HCT116 (cell line): ENCODE data around the gene GNAI2.
A peak's percentile ranks its signal among the peaks of the same experiment; 100 is the strongest.

Source experiments
- CTCF ChIP-seq, 3 experiments: fragments of 200-600 bp in 1 of 3; sonication (generic) in 1 of 3; IDR thresholded peaks in 2 of 3; conservative IDR thresholded peaks in 1 of 3; 2 replicates each; pipeline ENCODE4 v1.5.1; 2012 to 2017; ENCODE audit warnings: low read depth in 2 of 3, low read length in 2 of 3, antibody characterized with exemption in 1 of 3, borderline replicate concordance in 1 of 3, control low read depth in 1 of 3, mild to moderate bottlenecking in 1 of 3, mixed read lengths in 1 of 3, mixed run types in 1 of 3, moderate library complexity in 1 of 3; ENCODE audit not compliant: insufficient read depth in 1 of 3
- EGR1 ChIP-seq: IDR thresholded peaks from 2 replicates; pipeline ENCODE4 v1.6.1; 2012; ENCODE audit warnings: low read depth
- ELF1 ChIP-seq: IDR thresholded peaks from 2 replicates; pipeline ENCODE4 v1.6.1; 2012; ENCODE audit warnings: low read depth, borderline replicate concordance
- EZH2 ChIP-seq: fragments of 200-600 bp; sonication (generic); IDR thresholded peaks from 2 replicates; pipeline ENCODE4 v1.6.1; 2017; ENCODE audit warnings: antibody characterized with exemption, mixed run types
- JUND ChIP-seq: IDR thresholded peaks from 2 replicates; pipeline ENCODE4 v1.6.1; 2012
- POLR2A ChIP-seq: IDR thresholded peaks from 2 replicates; pipeline ENCODE4 v1.7.0; 2011; ENCODE audit warnings: borderline replicate concordance; ENCODE audit not compliant: insufficient read depth, insufficient read length; ENCODE audit errors: extremely low read depth
- POLR2AphosphoS5 ChIP-seq: IDR thresholded peaks from 2 replicates; pipeline ENCODE4 v1.6.1; 2011; ENCODE audit warnings: mild to moderate bottlenecking, low read depth, low read length, moderate library complexity
- TCF7L2 ChIP-seq: IDR thresholded peaks from 2 replicates; pipeline ENCODE4 v1.7.0; 2011; ENCODE audit warnings: borderline replicate concordance, inconsistent platforms; ENCODE audit not compliant: insufficient read depth, insufficient read length; ENCODE audit errors: extremely low read depth
- ZBTB33 ChIP-seq: IDR thresholded peaks from 2 replicates; pipeline ENCODE4 v1.6.1; 2011; ENCODE audit warnings: mild to moderate bottlenecking, low read length, moderate library complexity; ENCODE audit not compliant: insufficient replicate concordance; ENCODE audit errors: extremely low read depth
- ZFX ChIP-seq: fragments of 450-650 bp; IDR thresholded peaks from 2 replicates; pipeline ENCODE4 v1.6.1; 2017
- TF ChIP-seq, protein P1 (sequence below): IDR thresholded peaks from 2 replicates; pipeline ENCODE4 v1.6.1; 2012; ENCODE audit warnings: low read depth
- TF ChIP-seq, protein P2 (sequence below): IDR thresholded peaks from 2 replicates; pipeline ENCODE4 v1.6.1; 2012

DNA sequence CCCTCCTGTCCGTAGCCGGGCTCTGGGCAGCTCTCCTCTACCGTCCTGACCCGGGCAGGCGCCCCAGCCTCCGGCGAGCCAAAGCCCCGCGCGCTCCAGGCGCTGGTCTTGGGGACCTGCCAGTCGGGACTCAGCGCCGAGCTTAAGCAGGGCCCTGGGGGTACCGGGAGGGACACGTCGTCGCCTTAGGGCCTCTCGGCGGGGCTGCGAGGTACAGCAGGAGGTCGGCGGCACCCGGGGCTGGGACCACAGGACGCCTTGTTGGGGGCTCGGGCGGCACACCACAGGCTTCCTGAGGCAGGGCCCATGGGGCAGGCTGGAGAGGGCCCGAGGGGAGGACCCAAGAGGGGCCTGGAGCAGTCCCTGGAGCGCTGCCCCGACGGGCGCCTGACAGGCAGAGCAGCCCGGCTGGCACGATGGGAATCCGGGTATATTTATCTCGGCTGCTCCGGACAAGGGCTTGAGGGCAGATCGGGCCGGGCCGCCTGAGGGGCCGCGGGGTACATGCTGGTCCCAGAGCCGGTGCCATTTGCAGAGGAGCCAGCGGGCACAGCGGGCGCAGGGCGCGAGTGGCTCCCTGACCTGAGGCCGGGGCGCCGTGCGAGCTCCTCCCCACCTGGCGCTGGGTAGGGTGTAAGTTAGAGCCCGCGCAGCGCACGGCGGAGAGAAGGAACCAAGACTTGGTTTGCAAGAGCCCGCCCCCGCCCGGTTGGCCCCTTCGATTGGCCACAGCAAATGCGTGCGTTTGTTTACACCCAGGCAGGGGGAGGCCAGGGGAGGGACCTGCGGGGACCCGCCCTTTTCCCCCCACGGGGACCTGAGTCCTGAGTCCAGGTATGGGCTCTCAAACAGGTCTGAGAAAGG, 30.4 kb upstream of the GNAI2 start:
- TF ChIP-seq ZBTB33 = no peak
- no peak for TF ChIP-seq CTCF (IDR thresholded peaks at IDR 0.05 in 2 of 3, conservative IDR thresholded peaks at IDR 0.05 in 1 of 3; ENCODE audit: borderline replicate concordance in 1 of 3, insufficient read depth in 1 of 3, low read depth in 2 of 3, low read length in 2 of 3)
- no peak for TF ChIP-seq POLR2A
- no peak for TF ChIP-seq EZH2
- no peak for TF ChIP-seq ELF1
- TF ChIP-seq, protein P1, sequence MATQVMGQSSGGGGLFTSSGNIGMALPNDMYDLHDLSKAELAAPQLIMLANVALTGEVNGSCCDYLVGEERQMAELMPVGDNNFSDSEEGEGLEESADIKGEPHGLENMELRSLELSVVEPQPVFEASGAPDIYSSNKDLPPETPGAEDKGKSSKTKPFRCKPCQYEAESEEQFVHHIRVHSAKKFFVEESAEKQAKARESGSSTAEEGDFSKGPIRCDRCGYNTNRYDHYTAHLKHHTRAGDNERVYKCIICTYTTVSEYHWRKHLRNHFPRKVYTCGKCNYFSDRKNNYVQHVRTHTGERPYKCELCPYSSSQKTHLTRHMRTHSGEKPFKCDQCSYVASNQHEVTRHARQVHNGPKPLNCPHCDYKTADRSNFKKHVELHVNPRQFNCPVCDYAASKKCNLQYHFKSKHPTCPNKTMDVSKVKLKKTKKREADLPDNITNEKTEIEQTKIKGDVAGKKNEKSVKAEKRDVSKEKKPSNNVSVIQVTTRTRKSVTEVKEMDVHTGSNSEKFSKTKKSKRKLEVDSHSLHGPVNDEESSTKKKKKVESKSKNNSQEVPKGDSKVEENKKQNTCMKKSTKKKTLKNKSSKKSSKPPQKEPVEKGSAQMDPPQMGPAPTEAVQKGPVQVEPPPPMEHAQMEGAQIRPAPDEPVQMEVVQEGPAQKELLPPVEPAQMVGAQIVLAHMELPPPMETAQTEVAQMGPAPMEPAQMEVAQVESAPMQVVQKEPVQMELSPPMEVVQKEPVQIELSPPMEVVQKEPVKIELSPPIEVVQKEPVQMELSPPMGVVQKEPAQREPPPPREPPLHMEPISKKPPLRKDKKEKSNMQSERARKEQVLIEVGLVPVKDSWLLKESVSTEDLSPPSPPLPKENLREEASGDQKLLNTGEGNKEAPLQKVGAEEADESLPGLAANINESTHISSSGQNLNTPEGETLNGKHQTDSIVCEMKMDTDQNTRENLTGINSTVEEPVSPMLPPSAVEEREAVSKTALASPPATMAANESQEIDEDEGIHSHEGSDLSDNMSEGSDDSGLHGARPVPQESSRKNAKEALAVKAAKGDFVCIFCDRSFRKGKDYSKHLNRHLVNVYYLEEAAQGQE = no peak
- TF ChIP-seq JUND = no peak
- TF ChIP-seq, protein P2, sequence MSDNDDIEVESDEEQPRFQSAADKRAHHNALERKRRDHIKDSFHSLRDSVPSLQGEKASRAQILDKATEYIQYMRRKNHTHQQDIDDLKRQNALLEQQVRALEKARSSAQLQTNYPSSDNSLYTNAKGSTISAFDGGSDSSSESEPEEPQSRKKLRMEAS = peak; percentile 51; the same call in 1 of the 2 replicates
- peak; percentile 41 for TF ChIP-seq POLR2AphosphoS5
- TF ChIP-seq ZFX = no peak
- TF ChIP-seq TCF7L2 = no peak
- no peak; the same call in 1 of the 2 replicates for TF ChIP-seq EGR1
